ENCODE data around the gene RHOJ. TPM values are rescaled to one million over a fixed set of nuclear protein-coding genes. Genes with fewer than 3 reads are reported as not detected.

RHOJ gene
- total and polyA plus RNA-seq, 2 donors (not counting 1 experiment from before 2014, with no cell fraction given), result not detected

DNA sequence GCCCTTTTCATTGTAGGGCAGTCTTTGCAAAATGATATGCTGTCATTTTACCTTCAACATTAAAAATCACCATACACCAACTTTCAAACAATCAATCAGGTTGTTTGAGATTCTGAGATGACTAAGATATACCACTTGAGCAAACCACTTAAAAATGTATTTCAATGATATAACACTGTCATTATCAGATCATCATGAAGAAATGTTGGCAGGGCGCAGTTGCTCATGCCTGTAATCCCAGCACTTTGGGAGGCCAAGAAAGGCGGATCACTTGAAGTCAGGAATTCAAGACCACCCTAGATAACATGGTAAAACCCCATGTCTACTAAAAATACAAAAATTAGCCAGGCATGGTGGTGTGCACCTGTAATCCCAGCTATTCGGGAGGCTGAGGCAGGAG is 13.0 kb upstream of the RHOJ start:
- Mint-ChIP-seq H3K4me3 (no peak overlapping the region), H3K4me1 (peaks cover 2% of the 10 kb centered on the region), H3K27me3 (no peaks in the 10 kb centered on the region), H3K27ac (no peak overlapping the region), H3K9me3 (ENCODE audit: insufficient read depth) (peaks cover 5% of the 10 kb centered on the region)
- Histone ChIP-seq H3K4me2 (replicated peaks; ENCODE audit: low read depth, low read length, poor library complexity, severe bottlenecking) (no peak overlapping the region), H3K4me3 (ENCODE audit: control extremely low read depth in 1 of 5, extremely low read depth in 1 of 5, insufficient read depth in 1 of 5, low read depth in 2 of 5, low read length in 4 of 5) (no peak overlapping the region), H3K4me1 (ENCODE audit: control insufficient read depth in 2 of 2, insufficient read depth in 2 of 2, low read length in 2 of 2) (no peaks in the 10 kb centered on the region), H2AFZ (ENCODE audit: insufficient read depth, low read depth, low read length, poor library complexity, severe bottlenecking) (no peak overlapping the region), H4K20me1 (ENCODE audit: control insufficient read depth, insufficient read depth, low read length, poor library complexity, severe bottlenecking) (no peaks in the 10 kb centered on the region), H3K27ac (ENCODE audit: low read length in 2 of 2) (no peak overlapping the region), H3K36me3 (replicated peaks in 1 of 2; ENCODE audit: control extremely low read depth in 1 of 2, control insufficient read depth in 1 of 2, extremely low read depth in 1 of 2, insufficient read depth in 2 of 2, low read length in 1 of 2) (no peaks in the 10 kb centered on the region), H3K9ac (ENCODE audit: low read length) (no peak overlapping the region), H3K79me2 (ENCODE audit: control insufficient read depth, insufficient read depth, low read length) (no peaks in the 10 kb centered on the region), H3K27me3 (replicated peaks in 1 of 4; ENCODE audit: control extremely low read depth in 1 of 4, control insufficient read depth in 3 of 4, insufficient read depth in 4 of 4, low read length in 3 of 4) (no peaks in the 10 kb centered on the region), H3K9me3 (ENCODE audit: control extremely low read depth in 1 of 3, control insufficient read depth in 2 of 3, insufficient read depth in 1 of 3, low read length in 2 of 3) (peaks cover 0 to 7% (median 0%) of the 10 kb centered on the region in 3 donors)
- 100% methylated on average over 1 of the region's 3 CpGs for WGBS (ENCODE audit: insufficient coverage)
- intact Hi-C loops (cut with micrococcal nuclease), result no loop called here
- ATAC-seq (ENCODE audit: low read depth) (no peak), DNase-seq (no peak)
- ChIA-PET POLR2A (no interaction called here), CTCF (no interaction called here)
- TF ChIP-seq EZH2 (IDR thresholded peaks at IDR 0.05; ENCODE audit: borderline replicate concordance, insufficient read depth, low read depth, low read length, poor library complexity, severe bottlenecking), result no peak
- TF ChIP-seq, protein P1, sequence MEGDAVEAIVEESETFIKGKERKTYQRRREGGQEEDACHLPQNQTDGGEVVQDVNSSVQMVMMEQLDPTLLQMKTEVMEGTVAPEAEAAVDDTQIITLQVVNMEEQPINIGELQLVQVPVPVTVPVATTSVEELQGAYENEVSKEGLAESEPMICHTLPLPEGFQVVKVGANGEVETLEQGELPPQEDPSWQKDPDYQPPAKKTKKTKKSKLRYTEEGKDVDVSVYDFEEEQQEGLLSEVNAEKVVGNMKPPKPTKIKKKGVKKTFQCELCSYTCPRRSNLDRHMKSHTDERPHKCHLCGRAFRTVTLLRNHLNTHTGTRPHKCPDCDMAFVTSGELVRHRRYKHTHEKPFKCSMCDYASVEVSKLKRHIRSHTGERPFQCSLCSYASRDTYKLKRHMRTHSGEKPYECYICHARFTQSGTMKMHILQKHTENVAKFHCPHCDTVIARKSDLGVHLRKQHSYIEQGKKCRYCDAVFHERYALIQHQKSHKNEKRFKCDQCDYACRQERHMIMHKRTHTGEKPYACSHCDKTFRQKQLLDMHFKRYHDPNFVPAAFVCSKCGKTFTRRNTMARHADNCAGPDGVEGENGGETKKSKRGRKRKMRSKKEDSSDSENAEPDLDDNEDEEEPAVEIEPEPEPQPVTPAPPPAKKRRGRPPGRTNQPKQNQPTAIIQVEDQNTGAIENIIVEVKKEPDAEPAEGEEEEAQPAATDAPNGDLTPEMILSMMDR (IDR thresholded peaks at IDR 0.05), result no peak

DNA sequence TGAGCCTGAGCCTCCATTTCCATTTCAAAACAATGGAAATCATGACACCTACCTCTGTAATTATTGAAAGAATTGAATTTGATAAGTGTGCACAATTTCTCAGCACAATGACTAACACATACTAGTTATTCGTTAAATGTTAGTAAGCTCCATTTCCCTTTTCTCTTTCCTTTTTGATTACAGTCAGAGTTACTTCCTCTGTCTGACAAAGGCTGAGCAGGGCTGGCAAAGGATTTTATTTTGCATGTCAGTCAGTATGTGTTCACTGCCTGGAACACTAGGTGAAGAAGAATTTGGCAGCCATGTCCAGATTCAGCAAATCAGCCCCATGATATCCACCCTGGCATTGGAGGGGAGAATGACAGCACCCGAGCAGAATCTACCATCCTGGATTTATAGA is 12.2 kb upstream of the RHOJ start:
- Mint-ChIP-seq H3K4me3 (no peak overlapping the region), H3K27ac (no peak overlapping the region), H3K27me3 (no peaks in the 10 kb centered on the region), H3K4me1 (peaks cover 2% of the 10 kb centered on the region), H3K9me3 (ENCODE audit: insufficient read depth) (peaks cover 5% of the 10 kb centered on the region)
- no peak overlapping the region for H2AFZ ChIP-seq (ENCODE audit: insufficient read depth, low read depth, low read length, poor library complexity, severe bottlenecking)
- no peak overlapping the region for H3K27ac ChIP-seq (ENCODE audit: low read length in 2 of 2)
- no peaks in the 10 kb centered on the region for H3K4me1 ChIP-seq (ENCODE audit: control insufficient read depth in 2 of 2, insufficient read depth in 2 of 2, low read length in 2 of 2)
- no peak for ATAC-seq (ENCODE audit: low read depth)
- intact Hi-C loops (cut with micrococcal nuclease), result no loop called here
- H3K27me3 ChIP-seq (replicated peaks in 1 of 4; ENCODE audit: control extremely low read depth in 1 of 4, control insufficient read depth in 3 of 4, insufficient read depth in 4 of 4, low read length in 3 of 4), result no peaks in the 10 kb centered on the region
- TF ChIP-seq, protein P1 (IDR thresholded peaks at IDR 0.05), result no peak
- TF ChIP-seq EZH2 (IDR thresholded peaks at IDR 0.05; ENCODE audit: borderline replicate concordance, insufficient read depth, low read depth, low read length, poor library complexity, severe bottlenecking), result no peak
- H3K79me2 ChIP-seq (ENCODE audit: control insufficient read depth, insufficient read depth, low read length), result no peaks in the 10 kb centered on the region
- no peaks in the 10 kb centered on the region for H4K20me1 ChIP-seq (ENCODE audit: control insufficient read depth, insufficient read depth, low read length, poor library complexity, severe bottlenecking)
- H3K9ac ChIP-seq (ENCODE audit: low read length), result no peak overlapping the region
- no peak overlapping the region for H3K4me3 ChIP-seq (ENCODE audit: control extremely low read depth in 1 of 5, extremely low read depth in 1 of 5, insufficient read depth in 1 of 5, low read depth in 2 of 5, low read length in 4 of 5)
- ChIA-PET CTCF (interaction anchor here (0.7 kb wide), 1 partner anchor 82 kb away, joined by 3 read pairs; no protein-coding TSS in a partner anchor), POLR2A (no interaction called here)
- no peak for DNase-seq
- no CpG with 5 or more reads among the region's 2 CpGs for WGBS (ENCODE audit: insufficient coverage)
- no peak overlapping the region for H3K4me2 ChIP-seq (replicated peaks; ENCODE audit: low read depth, low read length, poor library complexity, severe bottlenecking)
- H3K36me3 ChIP-seq (replicated peaks in 1 of 2; ENCODE audit: control extremely low read depth in 1 of 2, control insufficient read depth in 1 of 2, extremely low read depth in 1 of 2, insufficient read depth in 2 of 2, low read length in 1 of 2), result no peaks in the 10 kb centered on the region
- peaks cover 0 to 7% (median 0%) of the 10 kb centered on the region in 3 donors for H3K9me3 ChIP-seq (ENCODE audit: control extremely low read depth in 1 of 3, control insufficient read depth in 2 of 3, insufficient read depth in 1 of 3, low read length in 2 of 3)
